Activated T-helper 1 cell treated with anti-CD3 and anti-CD28 coated beads, Interleukin-2, amount 50 U/mL, for 16 hours (primary cell): Measurements from ENCODE around the gene MTHFD2L.
"Not testable (repeated sequence)": the region's sequence is repeated elsewhere in the genome, so short reads cannot be mapped to it uniquely, and the experiment has no call there.

Experiments used
- DNase-seq, 2 donors: peaks; one replicate each; pipeline ENCODE4 v3.0.0-alpha.2; 2020; ENCODE audit warnings: low read depth in 1 of 2, low spot score in 1 of 2

MTHFD2L gene

GRCh38 chr4:74132188-74132587, 25.7 kb upstream of the MTHFD2L start:
- not testable (repeated sequence) for DNase-seq

GRCh38 chr4:74132944-74133343, 25.0 kb upstream of the MTHFD2L start:
- DNase-seq = no peak

GRCh38 chr4:74133786-74134499, 24.0 kb upstream of the MTHFD2L start:
- DNase-seq = no peak

- no peak for DNase-seq
Measured at GRCh38 chr4:74134500-74134852, 23.4 kb upstream of the MTHFD2L start.

- no peak for DNase-seq
Measured at GRCh38 chr4:74146581-74147129, 11.3 kb upstream of the MTHFD2L start.

- no peak for DNase-seq
Measured at GRCh38 chr4:74148205-74148604, 9.7 kb upstream of the MTHFD2L start.

GRCh38 chr4:74152836-74153235, 5.1 kb upstream of the MTHFD2L start:
- DNase-seq = no peak

GRCh38 chr4:74156521-74156920, 1.4 kb upstream of the MTHFD2L start:
- DNase-seq = no peak

- DNase-seq = no peak
Measured at GRCh38 chr4:74157154-74157553, 764 bp upstream of the MTHFD2L start.

GRCh38 chr4:74158466-74159142, 686 bp downstream of the MTHFD2L start:
- no peak for DNase-seq

GRCh38 chr4:74159143-74159709, 1.3 kb downstream of the MTHFD2L start:
- DNase-seq = no peak

GRCh38 chr4:74161666-74162450, 3.9 kb downstream of the MTHFD2L start:
- no peak for DNase-seq

- DNase-seq = no peak
Measured at GRCh38 chr4:74166135-74166534, 8.2 kb downstream of the MTHFD2L start.

- no peak for DNase-seq
Measured at GRCh38 chr4:74166818-74167217, 8.9 kb downstream of the MTHFD2L start.

- DNase-seq = no peak
Measured at GRCh38 chr4:74167585-74167984, 9.7 kb downstream of the MTHFD2L start.

GRCh38 chr4:74168841-74169240, 10.9 kb downstream of the MTHFD2L start:
- DNase-seq = no peak

GRCh38 chr4:74173321-74173720, 15.4 kb downstream of the MTHFD2L start:
- no peak for DNase-seq

- no peak for DNase-seq
Measured at GRCh38 chr4:74174421-74174820, 16.5 kb downstream of the MTHFD2L start.

- DNase-seq = no peak
Measured at GRCh38 chr4:74174941-74175340, 17.0 kb downstream of the MTHFD2L start.

GRCh38 chr4:74175379-74175778, 17.5 kb downstream of the MTHFD2L start:
- DNase-seq = no peak

GRCh38 chr4:74178798-74179197, 20.9 kb downstream of the MTHFD2L start:
- DNase-seq = no peak
